ENCODE data around the gene ATG9B. TPM values are rescaled to one million over a fixed set of nuclear protein-coding genes. Genes with fewer than 3 reads are reported as not detected.

Gene ATG9B
- polyA plus RNA-seq, 2 of the 4 experiments (the other 2 are of a cell fraction): 0.06 to 0.23 TPM

DNA sequence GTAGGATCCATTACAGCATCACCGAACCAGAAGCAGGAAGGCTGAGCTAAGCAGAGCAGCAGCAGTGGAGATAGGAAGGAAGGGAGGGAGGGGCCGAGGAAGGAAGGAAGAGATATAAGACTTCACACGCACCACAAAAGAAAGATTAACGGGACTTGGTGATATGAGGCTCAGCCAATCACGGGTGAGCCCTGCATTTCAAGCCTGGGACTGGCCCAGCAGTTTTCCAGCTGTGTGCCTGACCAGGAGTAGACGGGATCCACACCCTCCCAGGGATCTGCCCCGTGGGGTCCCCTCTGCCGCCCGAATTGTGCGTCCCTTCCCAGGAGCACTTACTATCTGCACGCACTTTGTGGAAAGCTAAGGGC, 16.2 kb downstream of the ATG9B start (continued):
- TF ChIP-seq HEYL (CRISPR knock-in tag; IDR thresholded peaks at IDR 0.05) (no peak), HOXA7 (CRISPR knock-in tag; IDR thresholded peaks at IDR 0.05) (no peak), FOSL2 (IDR thresholded peaks at IDR 0.05) (no peak), FOSL2 (CRISPR knock-in tag; IDR thresholded peaks at IDR 0.05) (no peak), POLR2AphosphoS2 (conservative IDR thresholded peaks at IDR 0.05; ENCODE audit: low read length) (no peak), MAFK (IDR thresholded peaks at IDR 0.05; ENCODE audit: partially characterized antibody) (no peak), RAD21 (conservative IDR thresholded peaks at IDR 0.05 in 1 of 2, IDR thresholded peaks at IDR 0.05 in 1 of 2) (no peak), EHMT2 (IDR thresholded peaks at IDR 0.05; ENCODE audit: low read depth) (no peak), MYC (IDR thresholded peaks at IDR 0.05; ENCODE audit: borderline replicate concordance, low read length) (no peak)

DNA sequence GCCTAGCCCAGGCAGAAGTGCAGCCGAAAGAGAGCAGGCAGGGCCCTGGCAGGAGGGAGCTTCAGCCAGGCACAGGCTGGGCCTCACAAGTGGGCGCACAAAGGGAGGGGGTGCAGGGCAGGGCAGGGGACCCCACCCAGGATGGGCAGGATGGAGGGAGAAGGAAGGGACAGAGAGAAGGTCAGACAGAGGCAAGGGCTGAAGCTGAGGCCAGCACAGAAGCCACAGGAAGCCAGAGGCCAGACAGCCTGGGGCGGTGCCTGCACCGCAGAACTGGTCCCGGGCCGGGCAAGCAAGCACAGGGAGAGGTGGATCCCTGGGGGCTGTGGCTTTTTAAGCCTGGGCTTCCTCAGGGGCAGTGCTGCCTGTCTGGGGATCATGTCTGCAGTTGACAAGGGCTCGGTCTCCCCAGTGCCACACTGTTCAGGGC, 16.8 kb downstream of the ATG9B start:
- no peak overlapping the region for H3K4me3 ChIP-seq
- ATAC-seq (no peak; a peak in 1 of 6 replicates), FAIRE-seq (no peak), DNase-seq (ENCODE audit: low read depth in 1 of 2, low spot score in 1 of 2) (no peak)
- H3K27ac ChIP-seq: no peak overlapping the region
- TF ChIP-seq KDM5A (IDR thresholded peaks at IDR 0.05) (no peak), JUN (IDR thresholded peaks at IDR 0.05) (no peak), ZNF302 (CRISPR knock-in tag; IDR thresholded peaks at IDR 0.05) (no peak), MAZ (IDR thresholded peaks at IDR 0.05; ENCODE audit: borderline replicate concordance, low read depth, low read length) (no peak), CBX2 (IDR thresholded peaks at IDR 0.05; ENCODE audit: borderline replicate concordance, low read depth) (no peak)
- H3K9me3 ChIP-seq: no peaks in the 10 kb centered on the region
- ChIA-PET CTCF (interaction anchor here (0.7 to 11.2 kb wide), 9 partner anchors 9 to 45 kb away, joined by 3 to 110 read pairs (median 4); partner anchors contain the start of gene ATG9B), POLR2A (no interaction called here)
- no peak overlapping the region for H3K4me2 ChIP-seq
- peaks cover 26% of the 10 kb centered on the region; the same call in 1 of the 3 replicates for H3K4me1 ChIP-seq
- 80% methylated on average over 6 of the region's 7 CpGs for WGBS (ENCODE audit: missing lambda C conversion rate)

DNA sequence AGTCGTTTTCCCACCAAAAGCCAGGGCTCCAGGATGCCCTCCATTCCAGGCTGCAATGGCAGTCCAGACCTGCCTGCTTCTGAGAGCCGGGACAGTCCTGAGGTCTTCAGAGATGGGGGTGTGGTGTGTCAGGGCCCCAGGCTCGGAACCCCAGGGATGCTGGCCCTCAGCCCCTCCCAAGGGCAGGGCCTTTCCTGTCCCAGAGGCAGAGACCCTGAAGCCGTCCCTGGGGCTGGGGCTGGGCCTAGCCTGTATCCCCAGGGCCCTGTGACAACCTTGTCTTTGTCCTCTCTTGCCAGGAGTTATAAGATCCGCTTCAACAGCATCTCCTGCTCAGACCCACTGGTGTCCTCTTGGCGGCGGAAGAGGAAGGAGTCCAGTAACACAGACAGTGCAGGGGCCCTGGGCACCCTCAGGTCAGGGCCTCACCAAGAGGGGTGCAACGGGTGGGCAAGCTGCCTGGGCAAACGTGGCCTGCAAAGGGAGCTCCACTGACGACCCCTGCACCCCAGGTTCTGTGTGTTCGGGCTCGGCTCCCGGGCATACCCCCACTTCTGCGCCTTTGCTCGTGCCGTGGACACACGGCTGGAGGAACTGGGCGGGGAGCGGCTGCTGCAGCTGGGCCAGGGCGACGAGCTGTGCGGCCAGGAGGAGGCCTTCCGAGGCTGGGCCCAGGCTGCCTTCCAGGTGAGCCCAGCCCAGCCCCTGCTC, 17.5 kb downstream of the ATG9B start:
- Histone ChIP-seq H3K4me1 (peaks cover 20% of the 10 kb centered on the region; the same call in 1 of the 3 replicates), H3K4me2 (no peak overlapping the region), H3K9me3 (no peaks in the 10 kb centered on the region), H3K4me3 (no peak overlapping the region), H3K27ac (no peak overlapping the region)
- TF ChIP-seq HEYL (CRISPR knock-in tag; IDR thresholded peaks at IDR 0.05): no peak
- TF ChIP-seq TFCP2L1 (CRISPR knock-in tag; IDR thresholded peaks at IDR 0.05): no peak
- no peak for TF ChIP-seq KDM5A (IDR thresholded peaks at IDR 0.05)
- no peak for TF ChIP-seq ZFP36 (IDR thresholded peaks at IDR 0.05; ENCODE audit: borderline replicate concordance, partially characterized antibody)
- TF ChIP-seq JUNB (IDR thresholded peaks at IDR 0.05): no peak
- TF ChIP-seq NR3C1 (IDR thresholded peaks at IDR 0.05): no peak
- no peak for TF ChIP-seq EHMT2 (IDR thresholded peaks at IDR 0.05; ENCODE audit: low read depth)
- no peak for TF ChIP-seq ZNF302 (CRISPR knock-in tag; IDR thresholded peaks at IDR 0.05)
- no peak for TF ChIP-seq PHF8 (IDR thresholded peaks at IDR 0.05; ENCODE audit: borderline replicate concordance, low read depth)
- TF ChIP-seq CHD4 (IDR thresholded peaks at IDR 0.05; ENCODE audit: borderline replicate concordance): no peak
- TF ChIP-seq CBX8 (IDR thresholded peaks at IDR 0.05): no peak
- no peak for TF ChIP-seq RCOR1 (IDR thresholded peaks at IDR 0.05; ENCODE audit: low read depth, low read length)
- no peak for TF ChIP-seq RFX5 (IDR thresholded peaks at IDR 0.05)
- TF ChIP-seq, protein P1, sequence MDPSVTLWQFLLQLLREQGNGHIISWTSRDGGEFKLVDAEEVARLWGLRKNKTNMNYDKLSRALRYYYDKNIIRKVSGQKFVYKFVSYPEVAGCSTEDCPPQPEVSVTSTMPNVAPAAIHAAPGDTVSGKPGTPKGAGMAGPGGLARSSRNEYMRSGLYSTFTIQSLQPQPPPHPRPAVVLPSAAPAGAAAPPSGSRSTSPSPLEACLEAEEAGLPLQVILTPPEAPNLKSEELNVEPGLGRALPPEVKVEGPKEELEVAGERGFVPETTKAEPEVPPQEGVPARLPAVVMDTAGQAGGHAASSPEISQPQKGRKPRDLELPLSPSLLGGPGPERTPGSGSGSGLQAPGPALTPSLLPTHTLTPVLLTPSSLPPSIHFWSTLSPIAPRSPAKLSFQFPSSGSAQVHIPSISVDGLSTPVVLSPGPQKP (IDR thresholded peaks at IDR 0.05; ENCODE audit: low read depth, low read length): no peak
- ChIA-PET CTCF (interaction anchor here (0.8 to 11.2 kb wide), 10 partner anchors 8 to 105 kb away, joined by 3 to 110 read pairs (median 4); partner anchors contain the start of gene ATG9B), POLR2A (no interaction called here)
- WGBS (ENCODE audit: missing lambda C conversion rate): 86% methylated on average over 14 of the region's 23 CpGs
- FAIRE-seq (no peak), ATAC-seq (no peak), DNase-seq (ENCODE audit: low read depth in 1 of 2, low spot score in 1 of 2) (no peak)

Measured in A549 (cell line).